ENCODE results near the gene KDM6A. TPM values are rescaled to one million over a fixed set of nuclear protein-coding genes. Genes with fewer than 3 reads are reported as not detected.

KDM6A gene
- total and polyA plus RNA-seq, 2 of the 13 experiments (the other 11 are each of a cell fraction or from before 2014, with no cell fraction given) = 16.7 to 18.2 TPM

- ATAC-seq = no peak
- Histone ChIP-seq H3K4me3 (replicated peaks in 1 of 3; ENCODE audit: insufficient read depth in 1 of 3, low read depth in 2 of 3, low read length in 3 of 3) (no peak overlapping the region), H3K27me3 (ENCODE audit: control insufficient read depth in 1 of 2, insufficient read depth in 2 of 2, low read length in 2 of 2) (no peaks in the 10 kb centered on the region), H4K20me1 (ENCODE audit: insufficient read depth, low read length) (0 out of 2 replicates have a peak, but pooled peaks cover 5% of the 10 kb centered on the region), H3K9ac (ENCODE audit: insufficient read depth, low read depth, low read length) (no peak overlapping the region), H3K79me2 (ENCODE audit: insufficient read depth, low read length) (peaks cover 48% of the 10 kb centered on the region), H3K4me1 (ENCODE audit: insufficient read depth, low read length) (no peaks in the 10 kb centered on the region), H3K4me2 (ENCODE audit: low read depth, low read length) (no peak overlapping the region), H3K9me3 (ENCODE audit: low read length) (no peaks in the 10 kb centered on the region), H3K27ac (ENCODE audit: extremely low read length, insufficient read depth, low read length) (no peak overlapping the region), H2AFZ (ENCODE audit: low read length) (no peak overlapping the region), H3K36me3 (replicated peaks in 1 of 2; ENCODE audit: control insufficient read depth in 1 of 2, insufficient read depth in 2 of 2, low read length in 2 of 2) (peaks cover 0 to 3% of the 10 kb centered on the region in 2 experiments; a peak in 1 of 5 replicates)
- TF ChIP-seq GATAD2A (CRISPR knock-in tag; IDR thresholded peaks at IDR 0.05) = no peak
- no peak for TF ChIP-seq ZNF451 (CRISPR knock-in tag; IDR thresholded peaks at IDR 0.05)
- no peak for TF ChIP-seq ZNF589 (CRISPR knock-in tag; conservative IDR thresholded peaks at IDR 0.05)
- TF ChIP-seq TSC22D2 (CRISPR knock-in tag; IDR thresholded peaks at IDR 0.05; ENCODE audit: borderline replicate concordance) = no peak
- TF ChIP-seq MEIS2 (CRISPR knock-in tag; IDR thresholded peaks at IDR 0.05) = no peak
- no peak for TF ChIP-seq ELF3 (CRISPR knock-in tag; IDR thresholded peaks at IDR 0.05)
- TF ChIP-seq ZNF580 (CRISPR knock-in tag; IDR thresholded peaks at IDR 0.05; ENCODE audit: borderline replicate concordance, low read depth) = no peak
- ChIA-PET POLR2A (no interaction called here), CTCF (ENCODE audit: low intra/inter-chr PET ratio, low total read pairs) (no interaction called here)
- no TSS peak for BruUV-seq (replicated peaks)
- intact Hi-C loops (cut with micrococcal nuclease; ENCODE audit: unreplicated experiment) (no loop called here), in situ Hi-C loops (cut with HindIII; ENCODE audit: extremely low pct_ligation_motif_present, low pct_unique_long_range_greater_than_20kb) (no loop called here)
- WGBS (ENCODE audit: low lambda C conversion rate) = 100% methylated on average over 1 of the region's 1 CpG
- no peak for DNase-seq (ENCODE audit: low spot score)
- no peak for FAIRE-seq
Measured at GRCh38 chrX:44967221-44967620, 94.2 kb downstream of the KDM6A start.

- H3K4me1 ChIP-seq (ENCODE audit: insufficient read depth, low read length) = peaks cover 13% of the 10 kb centered on the region; the same call in 1 of the 2 replicates
- H3K9ac ChIP-seq (ENCODE audit: insufficient read depth, low read depth, low read length) = no peak overlapping the region
- H3K9me3 ChIP-seq (ENCODE audit: low read length) = no peaks in the 10 kb centered on the region; the same call in 1 of the 2 replicates
- POLR2A ChIA-PET = no interaction called here
- no peak overlapping the region for H3K4me3 ChIP-seq (replicated peaks in 1 of 3; ENCODE audit: insufficient read depth in 1 of 3, low read depth in 2 of 3, low read length in 3 of 3)
- ATAC-seq (no peak), FAIRE-seq (no peak), DNase-seq (ENCODE audit: low spot score) (no peak)
- intact Hi-C loops (cut with micrococcal nuclease; ENCODE audit: unreplicated experiment) = no loop called here
- no peak overlapping the region for H3K4me2 ChIP-seq (ENCODE audit: low read depth, low read length)
- H3K27ac ChIP-seq (ENCODE audit: extremely low read length, insufficient read depth, low read length) = no peak overlapping the region
- H3K79me2 ChIP-seq (ENCODE audit: insufficient read depth, low read length) = peaks cover 41% of the 10 kb centered on the region
- peaks cover 0 to under 1% of the 10 kb centered on the region in 2 experiments; a peak in 2 of 5 replicates for H3K36me3 ChIP-seq (replicated peaks in 1 of 2; ENCODE audit: control insufficient read depth in 1 of 2, insufficient read depth in 2 of 2, low read length in 2 of 2)
- no TSS peak for BruUV-seq (replicated peaks)
- no peaks in the 10 kb centered on the region for H4K20me1 ChIP-seq (ENCODE audit: insufficient read depth, low read length)
- H2AFZ ChIP-seq (ENCODE audit: low read length) = no peak overlapping the region
- WGBS (ENCODE audit: low lambda C conversion rate) = 100% methylated on average over 2 of the region's 3 CpGs
- H3K27me3 ChIP-seq (ENCODE audit: control insufficient read depth in 1 of 2, insufficient read depth in 2 of 2, low read length in 2 of 2) = no peaks in the 10 kb centered on the region
- CTCF ChIA-PET (ENCODE audit: low intra/inter-chr PET ratio, low total read pairs) = no interaction called here
- in situ Hi-C loops (cut with HindIII; ENCODE audit: extremely low pct_ligation_motif_present, low pct_unique_long_range_greater_than_20kb) = no loop called here
- TF ChIP-seq ZNF460 (CRISPR knock-in tag; IDR thresholded peaks at IDR 0.05; ENCODE audit: borderline replicate concordance) = no peak
- TF ChIP-seq ATF4 (CRISPR knock-in tag; IDR thresholded peaks at IDR 0.05) = no peak
- no peak for TF ChIP-seq ZNF713 (CRISPR knock-in tag; IDR thresholded peaks at IDR 0.05)
- no peak for TF ChIP-seq JDP2 (CRISPR knock-in tag; IDR thresholded peaks at IDR 0.05; ENCODE audit: borderline replicate concordance)
- no peak for TF ChIP-seq ZNF549 (CRISPR knock-in tag; IDR thresholded peaks at IDR 0.05)
- TF ChIP-seq NFYB (CRISPR knock-in tag; IDR thresholded peaks at IDR 0.05) = no peak
- TF ChIP-seq ZKSCAN8 (CRISPR knock-in tag; IDR thresholded peaks at IDR 0.05; ENCODE audit: borderline replicate concordance) = no peak
- TF ChIP-seq, protein P1, sequence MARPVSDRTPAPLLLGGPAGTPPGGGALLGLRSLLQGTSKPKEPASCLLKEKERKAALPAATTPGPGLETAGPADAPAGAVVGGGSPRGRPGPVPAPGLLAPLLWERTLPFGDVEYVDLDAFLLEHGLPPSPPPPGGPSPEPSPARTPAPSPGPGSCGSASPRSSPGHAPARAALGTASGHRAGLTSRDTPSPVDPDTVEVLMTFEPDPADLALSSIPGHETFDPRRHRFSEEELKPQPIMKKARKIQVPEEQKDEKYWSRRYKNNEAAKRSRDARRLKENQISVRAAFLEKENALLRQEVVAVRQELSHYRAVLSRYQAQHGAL (CRISPR knock-in tag; IDR thresholded peaks at IDR 0.05; ENCODE audit: not compliant biosample characterization) = no peak
- TF ChIP-seq, protein P2, sequence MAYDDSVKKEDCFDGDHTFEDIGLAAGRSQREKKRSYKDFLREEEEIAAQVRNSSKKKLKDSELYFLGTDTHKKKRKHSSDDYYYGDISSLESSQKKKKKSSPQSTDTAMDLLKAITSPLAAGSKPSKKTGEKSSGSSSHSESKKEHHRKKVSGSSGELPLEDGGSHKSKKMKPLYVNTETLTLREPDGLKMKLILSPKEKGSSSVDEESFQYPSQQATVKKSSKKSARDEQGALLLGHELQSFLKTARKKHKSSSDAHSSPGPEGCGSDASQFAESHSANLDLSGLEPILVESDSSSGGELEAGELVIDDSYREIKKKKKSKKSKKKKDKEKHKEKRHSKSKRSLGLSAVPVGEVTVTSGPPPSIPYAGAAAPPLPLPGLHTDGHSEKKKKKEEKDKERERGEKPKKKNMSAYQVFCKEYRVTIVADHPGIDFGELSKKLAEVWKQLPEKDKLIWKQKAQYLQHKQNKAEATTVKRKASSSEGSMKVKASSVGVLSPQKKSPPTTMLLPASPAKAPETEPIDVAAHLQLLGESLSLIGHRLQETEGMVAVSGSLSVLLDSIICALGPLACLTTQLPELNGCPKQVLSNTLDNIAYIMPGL (CRISPR knock-in tag; IDR thresholded peaks at IDR 0.05; ENCODE audit: borderline replicate concordance in 1 of 2, low read depth in 1 of 2) = no peak
- TF ChIP-seq TEAD2 (CRISPR knock-in tag; IDR thresholded peaks at IDR 0.05) = no peak
Measured at GRCh38 chrX:44970709-44971108, 97.7 kb downstream of the KDM6A start.
